LNCAP (cell line): ENCODE measurements around the gene SLX9.

Source experiments
- TF ChIP-seq, protein P1 (sequence below): fragments of 450-650 bp; IDR thresholded peaks from 2 replicates; pipeline ENCODE4 v1.5.1; 2017; ENCODE audit warnings: mild to moderate bottlenecking

SLX9 gene

DNA sequence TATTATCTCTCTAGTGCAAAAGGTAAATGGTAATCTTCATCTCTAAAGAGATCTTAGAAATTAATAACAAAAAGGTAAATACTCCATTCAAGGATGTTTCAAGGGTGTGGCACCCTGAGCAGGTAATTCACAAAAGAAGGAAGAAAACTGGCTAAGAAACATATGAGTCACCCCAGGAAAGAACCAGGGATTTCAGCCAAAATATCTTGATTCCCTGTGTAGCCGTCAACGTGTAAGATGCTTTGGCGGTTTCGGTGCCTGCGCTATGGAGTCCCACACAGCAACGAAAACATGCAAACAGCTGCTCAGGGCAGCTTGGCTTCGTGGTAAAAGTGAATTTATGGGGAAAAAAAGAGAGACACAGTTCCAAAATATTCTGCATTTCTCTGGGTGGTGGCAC is 22.9 kb upstream of the SLX9 start:
- TF ChIP-seq, protein P1, sequence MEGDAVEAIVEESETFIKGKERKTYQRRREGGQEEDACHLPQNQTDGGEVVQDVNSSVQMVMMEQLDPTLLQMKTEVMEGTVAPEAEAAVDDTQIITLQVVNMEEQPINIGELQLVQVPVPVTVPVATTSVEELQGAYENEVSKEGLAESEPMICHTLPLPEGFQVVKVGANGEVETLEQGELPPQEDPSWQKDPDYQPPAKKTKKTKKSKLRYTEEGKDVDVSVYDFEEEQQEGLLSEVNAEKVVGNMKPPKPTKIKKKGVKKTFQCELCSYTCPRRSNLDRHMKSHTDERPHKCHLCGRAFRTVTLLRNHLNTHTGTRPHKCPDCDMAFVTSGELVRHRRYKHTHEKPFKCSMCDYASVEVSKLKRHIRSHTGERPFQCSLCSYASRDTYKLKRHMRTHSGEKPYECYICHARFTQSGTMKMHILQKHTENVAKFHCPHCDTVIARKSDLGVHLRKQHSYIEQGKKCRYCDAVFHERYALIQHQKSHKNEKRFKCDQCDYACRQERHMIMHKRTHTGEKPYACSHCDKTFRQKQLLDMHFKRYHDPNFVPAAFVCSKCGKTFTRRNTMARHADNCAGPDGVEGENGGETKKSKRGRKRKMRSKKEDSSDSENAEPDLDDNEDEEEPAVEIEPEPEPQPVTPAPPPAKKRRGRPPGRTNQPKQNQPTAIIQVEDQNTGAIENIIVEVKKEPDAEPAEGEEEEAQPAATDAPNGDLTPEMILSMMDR, result no peak

DNA sequence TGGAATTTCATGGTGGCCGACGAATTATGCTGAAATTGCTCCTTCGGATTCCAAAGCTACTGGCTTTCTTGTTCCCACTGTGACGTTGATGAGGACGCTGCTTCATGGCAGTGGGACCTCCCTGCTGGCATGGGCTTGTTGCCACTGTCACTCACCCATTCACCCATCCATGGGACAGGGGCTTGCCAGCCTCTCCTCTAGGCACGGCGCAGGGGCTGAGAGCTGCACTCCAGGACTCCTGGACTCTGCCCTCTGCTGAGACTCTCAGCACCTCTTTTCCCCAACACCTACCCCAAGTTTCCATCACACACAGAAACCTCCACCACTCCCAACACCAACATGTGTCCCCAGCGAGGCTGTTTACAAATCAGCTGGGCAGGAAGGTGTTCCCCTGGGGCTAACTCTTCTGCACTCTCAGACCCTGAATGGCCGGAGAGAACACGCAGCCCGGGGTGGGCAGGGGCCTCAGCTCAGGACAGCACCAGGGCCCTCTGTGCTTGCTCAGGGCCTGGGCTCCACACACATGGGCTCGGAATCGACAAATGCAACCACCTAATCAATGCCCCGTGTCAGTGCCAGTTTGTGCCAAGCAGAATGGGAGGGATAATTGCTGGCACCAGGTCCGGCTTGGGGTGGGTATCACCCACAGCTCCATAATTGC is 22.3 kb upstream of the SLX9 start:
- TF ChIP-seq, protein P1, result no peak

DNA sequence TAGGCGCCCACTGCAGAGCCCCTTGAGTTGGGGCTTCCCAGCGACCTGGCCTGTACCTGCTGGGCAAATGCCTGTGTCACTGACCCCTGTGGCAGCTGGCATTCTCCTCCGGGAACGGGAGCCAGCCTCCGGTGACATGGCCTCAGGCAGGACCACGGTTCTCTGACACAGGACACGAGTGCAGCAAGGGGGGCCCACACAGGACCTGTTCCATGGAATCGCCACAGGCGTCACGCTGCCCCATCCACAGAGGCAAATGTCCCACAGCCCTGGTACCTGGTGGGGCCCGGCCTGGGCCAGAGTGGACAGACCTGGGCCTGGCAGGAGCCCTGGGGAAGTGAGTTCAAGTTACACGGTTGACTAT is 21.7 kb upstream of the SLX9 start:
- TF ChIP-seq, protein P1, result no peak

DNA sequence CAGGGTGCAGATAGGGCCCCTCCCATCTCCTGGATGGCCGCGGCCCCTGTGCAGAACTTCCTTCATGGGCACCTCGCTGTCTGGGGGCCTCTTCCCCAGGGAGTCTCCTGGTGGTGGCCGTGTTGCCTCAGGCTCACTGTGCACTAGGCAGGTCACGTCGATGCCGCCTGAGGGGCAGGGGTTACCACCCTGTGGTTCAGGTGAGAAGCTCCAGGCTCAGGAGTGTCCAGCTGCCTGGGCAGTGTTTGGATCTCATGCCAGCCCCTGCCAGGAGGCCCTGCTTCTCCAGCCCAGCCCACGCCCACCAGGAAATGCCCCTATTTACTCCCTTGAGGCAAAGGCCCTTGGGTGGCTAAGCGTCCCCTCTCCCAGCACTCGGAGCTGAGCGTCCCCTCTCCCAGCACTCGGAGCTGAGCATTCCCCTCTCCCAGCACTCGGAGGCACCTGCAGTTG is 21.2 kb upstream of the SLX9 start:
- TF ChIP-seq, protein P1, result no peak

DNA sequence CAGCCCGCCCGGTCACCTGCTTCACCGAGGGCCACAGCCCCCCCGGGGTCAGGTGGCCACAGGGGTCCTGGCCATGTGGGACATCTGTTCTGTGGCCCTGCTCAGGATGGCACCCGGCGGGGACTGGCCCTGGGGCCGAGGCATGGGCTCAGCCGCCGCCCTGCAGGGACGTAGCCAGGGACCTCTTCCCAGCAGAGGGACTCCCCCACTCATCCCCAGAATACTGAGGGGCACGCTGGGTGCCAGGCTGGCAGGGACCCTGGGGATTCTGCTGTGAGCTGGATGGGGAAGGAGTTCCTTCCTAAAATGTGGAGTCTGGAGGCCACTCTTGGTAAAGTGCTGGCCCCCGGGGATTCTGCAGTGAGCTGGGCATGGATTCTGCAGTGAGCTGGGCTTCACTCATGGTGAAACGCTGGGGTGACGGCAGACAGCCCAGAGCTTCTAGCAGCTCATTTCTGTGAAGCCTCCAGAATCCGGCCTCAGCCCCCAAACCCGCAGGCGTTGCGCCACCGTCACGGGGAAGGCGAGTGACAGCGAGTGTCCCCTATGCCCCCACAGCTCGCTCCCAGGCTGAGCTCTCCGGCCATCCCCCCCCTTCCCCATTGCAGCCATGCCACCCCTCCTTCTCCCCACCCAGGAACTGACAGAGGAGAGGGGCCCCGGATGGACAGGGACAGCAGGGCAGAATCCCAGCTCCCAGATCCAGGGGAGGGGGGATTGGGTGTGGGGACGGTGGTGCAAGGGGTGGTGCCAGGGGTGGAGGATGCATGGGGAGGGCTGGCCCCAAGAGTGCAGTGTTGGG is 20.5 kb upstream of the SLX9 start:
- TF ChIP-seq, protein P1, result no peak

DNA sequence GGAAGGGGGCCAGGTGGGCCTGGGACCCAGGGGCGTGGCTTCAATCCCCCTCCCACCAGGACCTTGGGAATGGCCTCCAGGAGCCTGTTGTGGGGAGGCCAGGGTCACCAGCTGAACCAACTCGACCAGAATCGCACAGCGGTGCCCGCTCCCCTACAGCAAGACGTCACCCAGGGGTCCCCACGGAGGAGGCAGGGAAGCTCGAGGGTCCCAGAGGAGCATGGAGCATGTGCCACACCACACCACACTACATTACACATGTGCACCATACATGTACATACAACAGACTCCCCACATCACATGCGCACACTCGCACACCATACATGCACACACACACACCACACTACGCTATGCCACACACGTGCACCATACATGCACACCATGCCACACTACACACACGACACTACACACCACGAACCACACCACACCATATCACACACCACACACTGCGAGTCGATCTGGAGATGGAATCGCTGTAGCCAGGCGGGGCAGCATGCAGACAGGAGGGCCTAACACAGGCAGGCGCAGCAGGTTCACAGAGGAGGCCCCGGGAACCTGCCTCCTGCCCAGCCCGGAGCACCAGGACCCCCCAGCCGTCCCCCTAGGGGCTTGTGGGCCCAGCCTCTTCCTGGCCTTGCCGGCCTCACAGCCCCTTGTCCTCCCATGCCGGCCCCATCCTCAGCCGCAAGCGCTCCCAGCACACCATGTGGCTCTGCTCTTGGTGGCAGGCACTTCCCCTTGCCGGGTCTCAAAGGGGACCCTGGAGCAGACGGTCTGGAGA is 19.7 kb upstream of the SLX9 start:
- TF ChIP-seq, protein P1, result no peak

DNA sequence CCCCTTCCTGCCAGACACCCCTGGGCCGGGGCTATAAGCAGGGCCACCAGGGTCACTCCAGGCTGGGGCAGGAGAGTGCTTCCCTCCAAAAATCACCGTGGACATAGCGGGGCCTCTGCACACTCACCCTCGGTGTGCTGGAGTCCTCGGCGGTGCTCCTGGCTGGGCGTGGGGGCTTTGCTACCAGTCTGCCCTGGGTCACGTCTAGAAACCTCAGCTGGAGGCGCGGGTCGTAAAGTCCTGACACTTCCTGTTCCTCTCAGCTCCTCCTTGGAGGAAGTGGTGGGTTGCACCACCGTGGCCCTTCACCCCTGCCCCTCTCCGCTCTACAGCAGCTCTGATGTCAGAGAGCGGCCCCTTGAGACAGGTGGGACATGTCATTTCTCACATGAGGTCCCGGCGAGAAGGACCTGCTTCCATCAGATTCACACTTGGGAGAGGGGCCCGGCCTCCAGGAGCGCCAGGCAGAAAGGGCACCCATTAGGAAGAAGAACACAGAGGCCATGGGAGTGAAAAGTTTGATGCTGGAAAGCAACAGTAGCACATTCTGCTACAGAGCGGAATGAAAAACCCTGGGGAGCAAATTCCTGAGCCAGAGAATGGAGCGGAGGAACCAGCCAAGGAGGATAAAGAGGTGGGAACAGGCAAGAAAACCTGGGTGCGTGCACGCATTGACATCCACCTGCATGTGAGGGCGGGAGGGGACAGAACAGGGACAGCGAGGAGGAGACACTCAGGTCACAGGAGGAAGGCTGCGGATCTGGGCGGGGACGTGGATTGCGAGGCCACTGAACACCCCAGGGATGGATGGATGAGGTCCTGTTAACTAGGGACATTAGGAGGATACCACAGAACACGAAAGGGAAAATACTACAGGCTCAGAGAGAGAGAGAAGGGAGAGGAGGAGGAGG is 18.9 kb upstream of the SLX9 start, which contains the start of gene ITGB2:
Gene ITGB2 (minus strand): TSS at position 206 of the 911 bp plus-strand sequence. CDS start 10,117 bp downstream, outside the sequence.
- TF ChIP-seq, protein P1, result no peak
